GM19025 (cell line): ENCODE data around the gene OR2AT4.
"Not testable (repeated sequence)": the region's sequence is repeated elsewhere in the genome, so short reads cannot be mapped to it uniquely, and the experiment has no call there.

Experiments used
- ATAC-seq: cut with Tn5 transposase; IDR thresholded peaks from one replicate; pipeline ENCODE4 v1.9.1; 2021; ENCODE audit warnings: mild to moderate bottlenecking, low read depth, moderate library complexity; ENCODE audit not compliant: unreplicated experiment

OR2AT4 gene

DNA sequence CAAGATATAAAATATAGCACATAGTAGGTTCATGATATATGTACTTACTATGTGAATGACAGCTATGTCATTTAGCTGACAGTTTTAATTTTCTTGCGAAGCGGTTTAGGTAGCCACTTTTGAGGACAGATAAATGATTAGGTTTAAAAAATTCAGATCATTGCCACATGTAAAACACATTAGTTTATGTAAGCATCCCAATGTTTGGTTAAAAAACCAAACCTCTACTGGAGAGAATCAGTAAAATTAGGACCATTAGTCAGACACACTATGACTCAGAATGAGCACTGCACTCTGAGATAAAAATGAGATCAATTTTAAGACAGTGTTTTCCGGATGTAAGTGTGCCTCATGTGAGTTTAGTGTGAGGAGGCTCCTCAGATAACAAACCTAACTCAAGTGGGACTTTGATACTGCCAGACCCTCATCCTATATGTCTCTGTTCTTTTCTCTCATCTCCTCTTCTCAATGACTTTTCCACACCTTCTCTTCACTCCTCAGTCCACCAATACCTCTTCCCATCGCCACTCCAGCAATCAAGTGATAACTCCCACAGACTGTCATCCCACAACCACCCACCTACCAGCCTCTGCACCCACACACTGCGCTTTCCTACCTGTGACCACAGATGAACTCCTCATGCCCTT is 6.8 kb upstream of the OR2AT4 start:
- no peak for ATAC-seq

GRCh38 chr11:75101424-75102128 is 4.9 kb upstream of the OR2AT4 start:
- no peak for ATAC-seq

- ATAC-seq: peak; percentile 94
These were observed 3.6 kb upstream of the OR2AT4 start for GRCh38 chr11:75100314-75100713.

DNA sequence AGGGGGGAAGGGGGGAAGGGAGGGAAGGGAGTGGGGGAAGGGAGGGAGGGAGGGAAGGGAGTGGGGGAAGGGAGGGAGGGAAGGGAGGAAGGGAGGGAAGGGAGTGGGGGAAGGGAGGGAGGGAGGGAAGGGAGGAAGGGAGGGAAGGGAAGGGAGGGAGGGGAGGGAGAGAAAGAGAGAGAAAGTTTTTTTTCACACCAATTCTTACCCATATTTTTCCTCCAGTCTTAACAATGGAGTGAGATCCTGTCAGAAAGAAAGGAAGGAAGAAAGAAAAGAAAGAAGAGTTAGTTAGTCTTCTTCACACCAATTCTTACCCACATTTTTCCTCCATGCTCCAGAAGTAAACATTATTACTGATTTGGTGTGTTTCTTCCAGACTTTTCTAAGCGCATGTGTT is 3.0 kb upstream of the OR2AT4 start:
- no peak for ATAC-seq

- not testable (repeated sequence) for ATAC-seq
These were observed 2.3 kb upstream of the OR2AT4 start for GRCh38 chr11:75098835-75099439.

- not testable (repeated sequence) for ATAC-seq
These were observed 1.5 kb upstream of the OR2AT4 start for GRCh38 chr11:75098181-75098580.

DNA sequence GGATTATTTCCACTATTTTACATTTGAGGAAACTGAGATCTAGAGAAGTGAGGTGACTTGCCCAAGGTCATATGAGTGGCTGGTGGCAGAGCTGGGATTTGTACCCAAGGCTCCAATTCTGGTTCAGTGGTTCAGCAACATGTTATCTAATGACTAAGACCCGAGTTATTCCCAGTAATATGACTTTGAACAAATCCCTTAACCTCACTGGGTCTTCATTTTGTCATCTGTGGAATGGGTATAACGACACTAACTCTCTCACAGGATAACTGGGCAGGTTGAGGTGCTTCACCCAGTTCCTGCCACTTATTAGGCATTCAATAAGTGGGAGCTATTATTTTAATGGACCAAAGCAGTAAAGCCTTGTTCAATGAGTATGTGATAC is 489 bp upstream of the OR2AT4 start:
- no peak for ATAC-seq

- ATAC-seq: not testable (repeated sequence)
These were observed 2.3 kb downstream of the OR2AT4 start for GRCh38 chr11:75094382-75094781.

DNA sequence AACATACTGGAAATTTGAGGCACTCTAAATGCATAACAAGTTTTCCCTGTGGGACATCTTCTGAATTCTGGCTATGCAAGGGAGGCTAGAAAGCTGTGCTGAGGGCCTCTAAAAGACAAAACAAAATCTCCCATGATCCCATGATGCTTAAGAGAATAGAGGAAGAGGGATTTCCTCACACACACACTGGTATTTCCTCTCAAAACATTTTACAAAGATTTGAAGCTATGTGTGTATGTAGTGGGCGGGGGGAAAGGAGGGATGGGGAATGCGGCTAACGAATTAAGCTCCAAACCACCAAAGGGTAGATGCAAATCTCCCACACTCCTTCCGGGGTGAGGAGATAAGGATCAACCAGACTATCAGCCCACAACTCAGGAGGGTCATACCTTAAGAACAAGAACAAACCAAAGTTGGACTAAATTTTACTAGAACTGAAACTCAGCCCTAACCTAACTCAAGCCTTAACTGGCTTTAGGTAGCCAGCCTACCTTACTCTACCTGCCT is 6.0 kb downstream of the OR2AT4 start:
- ATAC-seq: no peak

GRCh38 chr11:75087319-75088305 is 9.1 kb downstream of the OR2AT4 start:
- ATAC-seq: no peak

- no peak for ATAC-seq
These were observed 11.8 kb downstream of the OR2AT4 start for GRCh38 chr11:75084883-75085282.

DNA sequence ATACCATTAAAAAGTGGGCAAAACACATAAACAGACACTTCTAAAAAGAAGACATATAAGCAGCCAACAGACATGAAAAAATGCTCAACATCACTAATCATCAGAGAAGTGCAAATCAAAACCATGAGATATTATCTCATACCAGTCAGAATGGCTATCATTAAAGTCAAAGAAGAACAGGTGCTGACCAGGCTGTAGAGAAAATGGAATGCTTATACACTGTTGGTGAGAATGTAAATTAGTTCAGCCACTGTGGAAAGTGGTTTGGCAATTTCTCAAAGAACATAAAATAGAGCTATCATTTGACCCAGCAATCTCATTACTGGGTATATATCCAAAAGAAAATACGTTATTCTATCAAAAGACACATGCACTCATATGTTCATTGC is 13.5 kb downstream of the OR2AT4 start:
- ATAC-seq: no peak

- ATAC-seq: no peak
These were observed 14.0 kb downstream of the OR2AT4 start for GRCh38 chr11:75082601-75083216.

- no peak for ATAC-seq
These were observed 17.1 kb downstream of the OR2AT4 start for GRCh38 chr11:75079546-75079945.

- no peak for ATAC-seq
These were observed 18.4 kb downstream of the OR2AT4 start for GRCh38 chr11:75078233-75078632.

- no peak for ATAC-seq
These were observed 19.4 kb downstream of the OR2AT4 start for GRCh38 chr11:75077316-75077715.

- ATAC-seq: no peak
These were observed 20.0 kb downstream of the OR2AT4 start for GRCh38 chr11:75076671-75077070.

DNA sequence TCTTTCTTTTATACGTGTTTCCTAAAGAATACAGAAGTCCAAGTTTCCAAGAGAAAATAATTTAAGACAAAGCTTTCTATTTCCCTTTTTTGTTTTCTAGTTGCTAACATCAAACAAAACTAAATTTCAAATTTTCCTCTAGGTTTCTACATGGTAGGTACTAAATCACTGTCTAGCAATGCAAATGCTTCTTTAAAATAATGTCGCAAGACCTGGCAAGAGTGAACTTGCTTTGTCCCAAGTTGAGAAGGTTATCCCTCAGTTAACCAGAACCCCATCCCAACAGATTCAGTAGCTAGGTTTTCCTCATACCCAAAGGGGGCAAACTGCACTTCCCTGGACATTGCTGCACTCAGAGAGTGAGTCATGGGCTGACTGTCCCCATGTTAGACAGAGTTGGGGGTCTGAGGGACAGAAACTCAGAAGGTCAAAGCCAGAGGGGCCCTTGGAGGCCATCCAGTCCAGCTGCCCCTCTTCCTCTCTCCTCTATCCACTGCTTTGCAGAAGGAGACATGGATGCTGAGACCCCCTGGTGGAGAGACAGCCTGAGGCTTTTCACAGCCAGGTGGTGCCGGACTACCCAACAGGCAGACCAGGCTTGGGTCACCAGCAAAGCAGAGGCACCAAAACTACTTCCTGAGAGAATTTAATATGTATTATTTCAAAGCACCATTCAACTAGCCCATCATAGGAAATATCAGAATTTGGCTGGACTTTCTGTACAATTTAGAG is 23.1 kb downstream of the OR2AT4 start:
- ATAC-seq: no peak

DNA sequence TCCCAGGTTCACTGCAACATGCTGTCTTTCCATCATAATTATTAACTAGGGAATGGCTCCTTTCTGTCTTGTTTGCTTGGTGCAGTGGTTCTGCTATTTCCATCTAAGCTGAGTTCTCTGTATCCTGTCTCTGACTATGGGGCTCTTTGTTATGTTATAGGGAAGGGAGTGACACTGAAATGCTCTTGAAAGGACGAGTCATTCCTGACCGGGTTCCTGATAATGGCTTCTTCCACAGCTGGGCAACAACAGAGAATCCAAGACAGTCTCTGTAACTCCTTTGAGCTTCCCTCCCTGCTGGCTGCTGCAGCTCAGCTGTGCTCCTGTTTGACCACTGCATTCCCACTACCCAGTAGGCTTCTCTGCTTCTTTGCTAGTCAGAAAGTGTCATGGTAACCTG is 24.1 kb downstream of the OR2AT4 start:
- ATAC-seq: no peak
